GM18502 (cell line): ENCODE results near the gene LMAN2L.

Source experiments
- ATAC-seq: cut with Tn5 transposase; IDR thresholded peaks from one replicate; pipeline ENCODE4 v1.9.1; 2021; ENCODE audit warnings: mild to moderate bottlenecking; ENCODE audit not compliant: unreplicated experiment, poor library complexity

LMAN2L gene

GRCh38 chr2:96760986-96761832 lies 21.3 kb upstream of the LMAN2L start:
- ATAC-seq: peak; percentile 2

- ATAC-seq: peak; percentile 85
These were observed 20.4 kb upstream of the LMAN2L start, which contains the start of gene CNNM4 for GRCh38 chr2:96760036-96760985. Gene CNNM4 (plus strand): TSS chr2:96760902. CDS start chr2:96761000, 98 bp downstream.

GRCh38 chr2:96759548-96759947 lies 19.7 kb upstream of the LMAN2L start:
- no peak for ATAC-seq

- ATAC-seq: no peak
These were observed 19.1 kb upstream of the LMAN2L start for GRCh38 chr2:96758987-96759386.

- no peak for ATAC-seq
These were observed 17.6 kb upstream of the LMAN2L start for GRCh38 chr2:96757477-96757860.

GRCh38 chr2:96756788-96757476 lies 17.1 kb upstream of the LMAN2L start:
- ATAC-seq: no peak

- ATAC-seq: no peak
These were observed 14.5 kb upstream of the LMAN2L start for GRCh38 chr2:96754317-96754716.

GRCh38 chr2:96753661-96754282 lies 13.9 kb upstream of the LMAN2L start:
- no peak for ATAC-seq

- no peak for ATAC-seq
These were observed 11.9 kb upstream of the LMAN2L start for GRCh38 chr2:96751800-96752199.

- no peak for ATAC-seq
These were observed 7.3 kb upstream of the LMAN2L start for GRCh38 chr2:96747061-96747617.

- no peak for ATAC-seq
These were observed 710 bp downstream of the LMAN2L start for GRCh38 chr2:96739076-96739632.

GRCh38 chr2:96737831-96738230 lies 2.0 kb downstream of the LMAN2L start:
- ATAC-seq: no peak

- no peak for ATAC-seq
These were observed 2.6 kb downstream of the LMAN2L start for GRCh38 chr2:96737251-96737650.

GRCh38 chr2:96734880-96735583 lies 4.8 kb downstream of the LMAN2L start:
- no peak for ATAC-seq

- no peak for ATAC-seq
These were observed 5.9 kb downstream of the LMAN2L start for GRCh38 chr2:96733931-96734330.

- ATAC-seq: no peak
These were observed 9.7 kb downstream of the LMAN2L start for GRCh38 chr2:96730212-96730611.

GRCh38 chr2:96729748-96730147 lies 10.1 kb downstream of the LMAN2L start:
- ATAC-seq: no peak

- no peak for ATAC-seq
These were observed 12.4 kb downstream of the LMAN2L start for GRCh38 chr2:96727431-96727830.

- ATAC-seq: no peak
These were observed 13.7 kb downstream of the LMAN2L start for GRCh38 chr2:96726131-96726530.
